SU-DHL-6 (cell line): ENCODE data around the gene SLC25A13.

Source experiments
- EZH2phosphoT487 ChIP-seq: fragments of 200-600 bp; sonication (generic), shearing (Covaris generic); conservative IDR thresholded peaks from 2 replicates; pipeline ENCODE4 v1.6.1; 2018; ENCODE audit warnings: mild to moderate bottlenecking, antibody characterized with exemption, low read length, moderate library complexity, mixed read lengths
- TF ChIP-seq, protein P1 (sequence below): fragments of 200-600 bp; sonication (generic); IDR thresholded peaks from one replicate; pipeline ENCODE4 v1.5.1; 2017; ENCODE audit warnings: antibody characterized with exemption, mild to moderate bottlenecking, low read length, moderate library complexity; ENCODE audit not compliant: insufficient read depth, poor library complexity, severe bottlenecking

GRCh38 chr7:96118449-96119001 is 203.4 kb downstream of the SLC25A13 start:
- TF ChIP-seq, protein P1, sequence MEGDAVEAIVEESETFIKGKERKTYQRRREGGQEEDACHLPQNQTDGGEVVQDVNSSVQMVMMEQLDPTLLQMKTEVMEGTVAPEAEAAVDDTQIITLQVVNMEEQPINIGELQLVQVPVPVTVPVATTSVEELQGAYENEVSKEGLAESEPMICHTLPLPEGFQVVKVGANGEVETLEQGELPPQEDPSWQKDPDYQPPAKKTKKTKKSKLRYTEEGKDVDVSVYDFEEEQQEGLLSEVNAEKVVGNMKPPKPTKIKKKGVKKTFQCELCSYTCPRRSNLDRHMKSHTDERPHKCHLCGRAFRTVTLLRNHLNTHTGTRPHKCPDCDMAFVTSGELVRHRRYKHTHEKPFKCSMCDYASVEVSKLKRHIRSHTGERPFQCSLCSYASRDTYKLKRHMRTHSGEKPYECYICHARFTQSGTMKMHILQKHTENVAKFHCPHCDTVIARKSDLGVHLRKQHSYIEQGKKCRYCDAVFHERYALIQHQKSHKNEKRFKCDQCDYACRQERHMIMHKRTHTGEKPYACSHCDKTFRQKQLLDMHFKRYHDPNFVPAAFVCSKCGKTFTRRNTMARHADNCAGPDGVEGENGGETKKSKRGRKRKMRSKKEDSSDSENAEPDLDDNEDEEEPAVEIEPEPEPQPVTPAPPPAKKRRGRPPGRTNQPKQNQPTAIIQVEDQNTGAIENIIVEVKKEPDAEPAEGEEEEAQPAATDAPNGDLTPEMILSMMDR, result no peak
- TF ChIP-seq EZH2phosphoT487, result no peak
